H1 (cell line): Measurements from ENCODE around the gene BPIFB2. TPM values are rescaled to one million over a fixed set of nuclear protein-coding genes. Genes with fewer than 3 reads are reported as not detected.

Experiments
- CTCF ChIA-PET: fragments of 300-600 bp; sonication (Branson Sonifier 250); formaldehyde crosslinking; loops from one replicate; lab custom pipeline; 2021; ENCODE audit not compliant: partially characterized antibody; lab: Charles Lee
- POLR2A ChIA-PET: fragments of 300-600 bp; sonication (Branson Sonifier 250); formaldehyde crosslinking; loops from one replicate; lab custom pipeline; 2021; ENCODE audit warnings: inconsistent platforms; ENCODE audit not compliant: partially characterized antibody; lab: Charles Lee
- DNase-seq, 2 experiments: peaks; one replicate each; pipeline versions ENCODE4 v3.0.0 to v3.0.0-alpha.2; 2010 to 2022; ENCODE audit warnings: low spot score in 2 of 2, low read depth in 1 of 2, mixed read lengths in 1 of 2
- FAIRE-seq: peaks from 2 replicates; lab custom pipeline; 2011; peaks lifted over from hg19 to GRCh38; lab: Jason Lieb, UNC
- H2AFZ ChIP-seq: 2 replicates; pipeline ENCODE4 v1.8.1; 2012; ENCODE audit warnings: low read length, inconsistent platforms
- H2AK5ac ChIP-seq: 2 replicates; pipeline ENCODE4 v1.6.1; 2013; ENCODE audit warnings: low read depth, low read length
- H2BK120ac ChIP-seq: replicated peaks from 2 replicates; pipeline ENCODE3; 2013; ENCODE audit warnings: low read depth, low read length, inconsistent platforms
- H2BK12ac ChIP-seq: 2 replicates; pipeline ENCODE4 v1.6.1; 2013; ENCODE audit warnings: low read depth, low read length
- H2BK15ac ChIP-seq: 2 replicates; pipeline ENCODE4 v1.6.1; 2013; ENCODE audit warnings: low read length
- H2BK20ac ChIP-seq: 2 replicates; pipeline ENCODE4 v1.6.1; 2013; ENCODE audit warnings: low read length
- H2BK5ac ChIP-seq: 2 replicates; pipeline ENCODE4 v1.6.1; 2013; ENCODE audit warnings: low read depth, low read length
- H3K14ac ChIP-seq: 2 replicates; pipeline ENCODE4 v1.6.1; 2013; ENCODE audit warnings: inconsistent platforms; ENCODE audit not compliant: insufficient read length
- H3K18ac ChIP-seq: 2 replicates; pipeline ENCODE4 v1.6.1; 2013; ENCODE audit warnings: low read length; ENCODE audit errors: extremely low read depth
- H3K23ac ChIP-seq: 2 replicates; pipeline ENCODE4 v1.6.1; 2013; ENCODE audit warnings: inconsistent platforms; ENCODE audit not compliant: insufficient read length
- H3K23me2 ChIP-seq: 2 replicates; pipeline ENCODE4 v1.6.1; 2013; ENCODE audit warnings: low read depth, low read length
- H3K27ac ChIP-seq: 2 replicates; pipeline ENCODE4 v1.6.1; 2011; ENCODE audit warnings: low read depth, low read length, inconsistent platforms
- H3K27me3 ChIP-seq, 4 experiments: replicated peaks in 1 of 4; 1 replicate in 1 of 4; 2 replicates in 3 of 4; pipeline versions ENCODE4 v1.6.1 to v1.8.1; 2011 to 2013; ENCODE audit warnings: low read length in 3 of 4, mild to moderate bottlenecking in 3 of 4, inconsistent platforms in 2 of 4, mixed read lengths in 2 of 4, moderate library complexity in 1 of 4; ENCODE audit not compliant: control insufficient read depth in 3 of 4, insufficient read depth in 3 of 4; ENCODE audit errors: extremely low read depth in 1 of 4
- H3K36me3 ChIP-seq, 4 experiments: 2 replicates each; pipeline versions ENCODE4 v1.6.1 to v1.8.1; 2011 to 2013; ENCODE audit warnings: mild to moderate bottlenecking in 4 of 4, low read length in 3 of 4, moderate library complexity in 2 of 4, control low read depth in 1 of 4, inconsistent platforms in 1 of 4; ENCODE audit not compliant: insufficient read depth in 4 of 4, control insufficient read depth in 2 of 4
- H3K4ac ChIP-seq: replicated peaks from 2 replicates; pipeline ENCODE3; 2013; ENCODE audit warnings: low read length, low read depth, mixed read lengths, inconsistent platforms; ENCODE audit not compliant: insufficient read length
- H3K4me1 ChIP-seq, 4 experiments: replicated peaks in 1 of 4; 1 replicate in 1 of 4; 2 replicates in 3 of 4; pipeline versions ENCODE4 v1.6.1 to v1.8.1; 2011 to 2013; ENCODE audit warnings: low read length in 3 of 4, inconsistent platforms in 2 of 4, mixed read lengths in 1 of 4; ENCODE audit not compliant: insufficient read depth in 4 of 4, control insufficient read depth in 3 of 4
- H3K4me2 ChIP-seq, 2 experiments: 2 replicates each; pipeline versions ENCODE4 v1.6.1 to v1.8.1; 2011 to 2013; ENCODE audit warnings: low read depth in 2 of 2, low read length in 2 of 2, control low read depth in 1 of 2, inconsistent platforms in 1 of 2, mild to moderate bottlenecking in 1 of 2; ENCODE audit not compliant: insufficient read depth in 1 of 2
- H3K4me3 ChIP-seq, 4 experiments: fragments of 200-600, 300-600 bp in 1 of 4; sonication (generic), shearing (Covaris generic), sonication (Bioruptor Twin) in 1 of 4; 2 replicates each; pipeline versions ENCODE4 v1.5.1 to v1.8.1; 2011 to 2016; ENCODE audit warnings: low read length in 4 of 4, low read depth in 3 of 4, control low read depth in 2 of 4, inconsistent platforms in 2 of 4, mild to moderate bottlenecking in 2 of 4, mixed read lengths in 1 of 4, moderate library complexity in 1 of 4; ENCODE audit not compliant: insufficient read depth in 2 of 4; ENCODE audit errors: extremely low read depth in 1 of 4
- H3K56ac ChIP-seq: replicated peaks from 2 replicates; pipeline ENCODE3; 2013; ENCODE audit warnings: low read depth, mild to moderate bottlenecking, mixed read lengths, low read length, inconsistent platforms; ENCODE audit not compliant: insufficient read length
- H3K79me1 ChIP-seq: 2 replicates; pipeline ENCODE4 v1.6.1; 2013; ENCODE audit warnings: low read depth, low read length, control low read depth
- H3K79me2 ChIP-seq, 2 experiments: 2 replicates each; pipeline versions ENCODE4 v1.6.1 to v1.8.1; 2012 to 2013; ENCODE audit warnings: low read length in 2 of 2, mild to moderate bottlenecking in 2 of 2, inconsistent platforms in 1 of 2; ENCODE audit not compliant: insufficient read depth in 2 of 2, control insufficient read depth in 1 of 2
- H3K9ac ChIP-seq, 4 experiments: replicated peaks in 1 of 4; 1 replicate in 1 of 4; 2 replicates in 3 of 4; pipeline versions ENCODE4 v1.6.1 to v1.8.1; 2011 to 2013; ENCODE audit warnings: low read depth in 3 of 4, low read length in 3 of 4, control low read depth in 2 of 4, mild to moderate bottlenecking in 2 of 4, moderate library complexity in 2 of 4, inconsistent platforms in 1 of 4; ENCODE audit errors: extremely low read depth in 1 of 4
- H3K9me3 ChIP-seq, 2 experiments: 2 replicates each; pipeline versions ENCODE4 v1.6.1 to v1.8.1; 2012 to 2013; ENCODE audit warnings: mild to moderate bottlenecking in 2 of 2, moderate library complexity in 2 of 2, control low read depth in 1 of 2, inconsistent platforms in 1 of 2, low read depth in 1 of 2, low read length in 1 of 2, mixed read lengths in 1 of 2; ENCODE audit not compliant: insufficient read depth in 2 of 2
- H4K20me1 ChIP-seq, 2 experiments: replicated peaks in 1 of 2; 2 replicates each; pipeline versions ENCODE3 to v1.8.1; 2011 to 2013; ENCODE audit warnings: inconsistent platforms in 2 of 2, low read length in 2 of 2, mild to moderate bottlenecking in 1 of 2; ENCODE audit not compliant: insufficient read depth in 2 of 2, control insufficient read depth in 1 of 2
- H4K5ac ChIP-seq: 2 replicates; pipeline ENCODE4 v1.6.1; 2013; ENCODE audit warnings: low read length, low read depth, mixed read lengths, inconsistent platforms; ENCODE audit not compliant: insufficient read length
- H4K8ac ChIP-seq: 2 replicates; pipeline ENCODE4 v1.8.0; 2013; ENCODE audit warnings: mild to moderate bottlenecking, moderate library complexity, low read length, inconsistent platforms; ENCODE audit not compliant: insufficient read depth; ENCODE audit errors: extremely low read depth
- H4K91ac ChIP-seq: replicated peaks from 2 replicates; pipeline ENCODE3; 2013; ENCODE audit warnings: low read length, mixed read lengths, inconsistent platforms; ENCODE audit not compliant: insufficient read length
- BCL11A ChIP-seq, 2 experiments: IDR thresholded peaks; one replicate each; pipeline ENCODE4 v1.6.1; 2011; ENCODE audit warnings: low read depth in 2 of 2, low read length in 2 of 2, mild to moderate bottlenecking in 2 of 2
- CHD2 ChIP-seq: IDR thresholded peaks from 2 replicates; pipeline ENCODE4 v1.6.1; 2012; ENCODE audit warnings: low read length, improper control_type of control experiment
- JUN ChIP-seq: IDR thresholded peaks from 2 replicates; pipeline ENCODE4 v1.6.1; 2011; ENCODE audit warnings: low read depth, mild to moderate bottlenecking, improper control_type of control experiment, low read length
- KDM1A ChIP-seq: fragments of 200-600, 300-600 bp; sonication (generic); IDR thresholded peaks from 2 replicates; pipeline ENCODE4 v1.7.1; 2016; ENCODE audit warnings: mild to moderate bottlenecking, low read length, borderline replicate concordance
- KDM4A ChIP-seq: IDR thresholded peaks from one replicate; pipeline ENCODE4 v1.7.1; 2012; ENCODE audit warnings: low read depth, mild to moderate bottlenecking, moderate library complexity, low read length, inconsistent platforms; ENCODE audit not compliant: severe bottlenecking
- MAFK ChIP-seq: IDR thresholded peaks from 2 replicates; pipeline ENCODE4 v1.6.1; 2012; ENCODE audit warnings: low read depth, mild to moderate bottlenecking, improper control_type of control experiment, low read length
- NANOG ChIP-seq: IDR thresholded peaks from 2 replicates; pipeline ENCODE4 v1.6.1; 2011; ENCODE audit warnings: low read length, low read depth, mild to moderate bottlenecking, inconsistent platforms; ENCODE audit not compliant: insufficient read depth, poor library complexity, severe bottlenecking
- PHF8 ChIP-seq: fragments of 200-600 bp; sonication (generic); conservative IDR thresholded peaks from 2 replicates; pipeline ENCODE4 v1.7.1; 2012; ENCODE audit warnings: low read depth, mild to moderate bottlenecking, inconsistent platforms, low read length, moderate library complexity
- RXRA ChIP-seq: IDR thresholded peaks from 2 replicates; pipeline ENCODE4 v1.6.1; 2011; ENCODE audit warnings: low read depth, mild to moderate bottlenecking, low read length, moderate library complexity; ENCODE audit not compliant: insufficient read depth
- SIN3A ChIP-seq, 2 experiments: IDR thresholded peaks in 1 of 2; conservative IDR thresholded peaks in 1 of 2; 2 replicates each; pipeline ENCODE4 v1.6.1; 2011 to 2012; ENCODE audit warnings: low read length in 2 of 2, improper control_type of control experiment in 1 of 2, low read depth in 1 of 2, mild to moderate bottlenecking in 1 of 2
- SIRT6 ChIP-seq: IDR thresholded peaks from one replicate; pipeline ENCODE4 v1.7.1; 2012; ENCODE audit warnings: low read length, inconsistent platforms
- WGBS, 2 experiments: shearing (Covaris generic) in 1 of 2; methylation state at CpG; one replicate each; pipeline versions ENCODE4 v1.1.6 to v1.1.7; 2013 to 2015; ENCODE audit warnings: low lambda C conversion rate in 2 of 2, mixed read lengths in 2 of 2, inconsistent platforms in 1 of 2, low coverage in 1 of 2, missing lambda C conversion rate in 1 of 2; ENCODE audit not compliant: insufficient replicate concordance in 2 of 2, insufficient coverage in 1 of 2, insufficient read length in 1 of 2; ENCODE audit errors: extremely low coverage in 1 of 2, missing lambda C conversion rate in 1 of 2; 5-methylcytosine and 5-hydroxymethylcytosine counted together
- polyA plus RNA-seq, 7 experiments: library from polyadenylated mRNA; depleted of rRNA in 3 of 7; stranded (reverse) in 5 of 7; unstranded in 2 of 7; fragments of >200 nt in 5 of 7; fragments of 200-250 nt in 2 of 7; gene quantifications; 1 replicate in 5 of 7; 2 replicates in 1 of 7; 4 replicates in 1 of 7; pipeline versions ENCODE4 v1.2.1 to v1.2.3, GENCODE V29; 2011 to 2013; ENCODE audit warnings: missing spikeins in 2 of 7, mixed read lengths in 2 of 7
- total RNA-seq: library from RNA; stranded (reverse); fragmentation: NEBNext Ultra II Directional; extraction: Animal tissue kit (Norgen Biotek cat#: 25700); gene quantifications from 2 replicates; pipeline ENCODE4 v1.2.1, GENCODE V29; 2021

Gene BPIFB2
- total and polyA plus RNA-seq, 2 of the 8 experiments (the other 6 are each of a cell fraction or from before 2014, with no cell fraction given): not detected

GRCh38 chr20:32980131-32980941 lies 27.2 kb upstream of the BPIFB2 start:
- H2BK12ac ChIP-seq: no peak overlapping the region
- no peak overlapping the region for H3K9ac ChIP-seq
- H2BK15ac ChIP-seq: no peak overlapping the region
- no peak overlapping the region for H3K56ac ChIP-seq
- H3K79me2 ChIP-seq: no peaks in the 10 kb centered on the region
- H3K14ac ChIP-seq: no peak overlapping the region
- no peak overlapping the region for H3K4me3 ChIP-seq
- H2BK120ac ChIP-seq: no peak overlapping the region
- peaks cover 4 to 16% of the 10 kb centered on the region in 2 experiments; a peak in 3 of 4 replicates for H3K9me3 ChIP-seq
- no peak overlapping the region for H3K4ac ChIP-seq
- H3K4me1 ChIP-seq: no peaks in the 10 kb centered on the region
- no peaks in the 10 kb centered on the region for H3K23me2 ChIP-seq
- H3K36me3 ChIP-seq: no peaks in the 10 kb centered on the region
- no peaks in the 10 kb centered on the region for H4K20me1 ChIP-seq
- ChIA-PET CTCF (interaction anchor here (1.0 to 5.4 kb wide), 2 partner anchors 14 to 233 kb away, joined by 3 to 33 read pairs; no protein-coding TSS in a partner anchor), POLR2A (no interaction called here)
- H2BK5ac ChIP-seq: no peak overlapping the region
- no peak overlapping the region for H3K18ac ChIP-seq
- 91% methylated on average over 16 of the region's 19 CpGs; no CpG with 5 or more reads in 1 of the 2 experiments for WGBS, 2 experiments
- no peak overlapping the region for H3K4me2 ChIP-seq
- no peak overlapping the region for H3K23ac ChIP-seq
- no peak overlapping the region for H2AFZ ChIP-seq
- no peak overlapping the region for H4K91ac ChIP-seq
- H3K27ac ChIP-seq: no peak overlapping the region
- H4K8ac ChIP-seq: no peak overlapping the region
- H3K27me3 ChIP-seq: 0 out of 7 replicates have a peak, but pooled peaks cover 0 to 2% (median 0%) of the 10 kb centered on the region in 4 experiments
- no peak overlapping the region for H2BK20ac ChIP-seq
- DNase-seq (no peak), FAIRE-seq (no peak)
- no peak overlapping the region for H4K5ac ChIP-seq
- no peaks in the 10 kb centered on the region for H3K79me1 ChIP-seq
- H2AK5ac ChIP-seq: no peak overlapping the region
- TF ChIP-seq PHF8 (no peak), KDM4A (no peak), RXRA (no peak), CHD2 (no peak), SIN3A (conservative IDR thresholded peaks at IDR 0.05 in 1 of 2, IDR thresholded peaks at IDR 0.05 in 1 of 2; ENCODE audit: low read depth in 1 of 2, low read length in 2 of 2) (no peak), BCL11A (IDR thresholded peaks at IDR 0.05; ENCODE audit: low read depth in 2 of 2, low read length in 2 of 2) (no peak), MAFK (no peak), SIRT6 (no peak), NANOG (no peak), JUN (no peak), KDM1A (no peak)
